Measurements from ENCODE around the gene SNRPA. TPM values are rescaled to one million over a fixed set of nuclear protein-coding genes. Genes with fewer than 3 reads are reported as not detected.

The SNRPA gene
- total RNA-seq, 1 donor from 2014 or later: 51.7 TPM

DNA sequence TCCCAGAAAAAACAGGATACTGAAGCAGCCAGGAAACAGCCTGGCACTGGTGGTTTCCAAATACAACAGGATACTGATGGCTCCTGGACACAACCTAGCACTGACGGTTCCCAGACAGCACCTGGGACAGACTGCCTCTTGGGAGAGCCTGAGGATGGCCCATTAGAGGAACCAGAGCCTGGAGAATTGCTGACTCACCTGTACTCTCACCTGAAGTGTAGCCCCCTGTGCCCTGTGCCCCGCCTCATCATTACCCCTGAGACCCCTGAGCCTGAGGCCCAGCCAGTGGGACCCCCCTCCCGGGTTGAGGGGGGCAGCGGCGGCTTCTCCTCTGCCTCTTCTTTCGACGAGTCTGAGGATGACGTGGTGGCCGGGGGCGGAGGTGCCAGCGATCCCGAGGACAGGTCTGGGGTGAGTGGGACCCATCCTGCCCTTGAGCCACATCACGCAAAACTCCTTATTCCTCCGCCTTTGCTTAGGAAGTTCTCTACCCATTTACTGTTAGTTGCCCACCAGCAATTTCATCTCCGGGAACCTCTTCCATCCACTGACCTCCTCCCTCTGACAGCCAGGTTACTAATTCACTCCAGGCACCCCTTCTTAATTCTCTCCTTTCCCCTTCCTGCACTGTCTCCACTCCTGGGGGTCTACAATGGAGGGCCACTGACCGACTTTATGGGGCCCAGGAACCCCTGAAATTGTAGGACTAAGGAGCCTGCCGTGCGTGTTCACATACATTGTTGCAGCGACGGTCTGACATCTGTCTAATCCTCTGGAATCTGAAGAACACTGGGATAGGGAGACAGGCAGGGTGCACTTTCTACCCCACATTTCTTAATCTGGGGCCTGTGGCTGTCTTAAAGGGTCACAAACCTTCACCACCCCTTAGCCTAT lies 32.9 kb upstream of the SNRPA start:
- no peak for ATAC-seq
- Histone ChIP-seq H3K4me3 (peak overlapping the region; percentile 75), H3K9me3 (no peaks in the 10 kb centered on the region), H3K4me1 (peaks cover 49% of the 10 kb centered on the region), H3K27ac (peak overlapping the region; percentile 95), H3K36me3 (peaks cover 13% of the 10 kb centered on the region), H3K27me3 (no peaks in the 10 kb centered on the region)
- peak; percentile 83 for DNase-seq
- intact Hi-C loops (cut with DNase I): no loop called here
- TF ChIP-seq, protein P1, sequence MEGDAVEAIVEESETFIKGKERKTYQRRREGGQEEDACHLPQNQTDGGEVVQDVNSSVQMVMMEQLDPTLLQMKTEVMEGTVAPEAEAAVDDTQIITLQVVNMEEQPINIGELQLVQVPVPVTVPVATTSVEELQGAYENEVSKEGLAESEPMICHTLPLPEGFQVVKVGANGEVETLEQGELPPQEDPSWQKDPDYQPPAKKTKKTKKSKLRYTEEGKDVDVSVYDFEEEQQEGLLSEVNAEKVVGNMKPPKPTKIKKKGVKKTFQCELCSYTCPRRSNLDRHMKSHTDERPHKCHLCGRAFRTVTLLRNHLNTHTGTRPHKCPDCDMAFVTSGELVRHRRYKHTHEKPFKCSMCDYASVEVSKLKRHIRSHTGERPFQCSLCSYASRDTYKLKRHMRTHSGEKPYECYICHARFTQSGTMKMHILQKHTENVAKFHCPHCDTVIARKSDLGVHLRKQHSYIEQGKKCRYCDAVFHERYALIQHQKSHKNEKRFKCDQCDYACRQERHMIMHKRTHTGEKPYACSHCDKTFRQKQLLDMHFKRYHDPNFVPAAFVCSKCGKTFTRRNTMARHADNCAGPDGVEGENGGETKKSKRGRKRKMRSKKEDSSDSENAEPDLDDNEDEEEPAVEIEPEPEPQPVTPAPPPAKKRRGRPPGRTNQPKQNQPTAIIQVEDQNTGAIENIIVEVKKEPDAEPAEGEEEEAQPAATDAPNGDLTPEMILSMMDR (IDR thresholded peaks at IDR 0.05): no peak

DNA sequence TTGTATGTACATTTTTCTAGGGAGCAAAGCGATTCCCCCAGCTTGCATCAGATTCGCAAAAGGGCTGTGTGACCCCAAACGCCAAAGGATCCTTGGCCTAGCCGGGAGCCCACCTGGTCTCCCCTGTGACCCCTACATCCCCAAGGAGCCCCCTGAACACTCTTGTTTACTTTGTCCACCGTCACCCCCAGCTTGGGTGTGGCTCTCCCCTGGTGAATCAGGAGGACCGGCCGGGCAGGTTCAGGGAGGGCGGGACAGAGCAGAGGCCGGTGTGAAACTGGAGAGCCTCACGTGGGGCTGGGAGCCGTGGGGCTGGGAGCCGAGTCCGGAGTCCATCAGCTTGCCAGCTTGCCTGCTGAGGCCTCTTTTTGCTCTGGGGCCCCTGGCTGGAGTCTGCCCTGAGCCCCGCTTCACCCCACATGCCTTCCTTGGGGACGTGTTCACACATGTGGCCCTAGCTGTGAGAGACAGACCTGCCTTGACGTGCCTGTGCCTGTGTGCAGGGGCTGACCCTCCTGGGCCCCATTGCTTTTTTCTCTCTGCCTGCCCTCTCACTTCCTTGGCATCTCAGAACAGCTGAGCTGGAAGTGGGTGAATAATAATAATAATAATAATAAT lies 32.1 kb upstream of the SNRPA start:
- peaks cover 52% of the 10 kb centered on the region for H3K4me1 ChIP-seq
- H3K27ac ChIP-seq: peak overlapping the region; percentile 95
- DNase-seq: peak; percentile 94
- intact Hi-C loops (cut with DNase I): no loop called here
- ATAC-seq: peak; percentile 35
- H3K4me3 ChIP-seq: peak overlapping the region; percentile 75
- no peaks in the 10 kb centered on the region for H3K9me3 ChIP-seq
- TF ChIP-seq, protein P1 (IDR thresholded peaks at IDR 0.05): no peak
- H3K36me3 ChIP-seq: peaks cover 21% of the 10 kb centered on the region
- H3K27me3 ChIP-seq: no peaks in the 10 kb centered on the region

DNA sequence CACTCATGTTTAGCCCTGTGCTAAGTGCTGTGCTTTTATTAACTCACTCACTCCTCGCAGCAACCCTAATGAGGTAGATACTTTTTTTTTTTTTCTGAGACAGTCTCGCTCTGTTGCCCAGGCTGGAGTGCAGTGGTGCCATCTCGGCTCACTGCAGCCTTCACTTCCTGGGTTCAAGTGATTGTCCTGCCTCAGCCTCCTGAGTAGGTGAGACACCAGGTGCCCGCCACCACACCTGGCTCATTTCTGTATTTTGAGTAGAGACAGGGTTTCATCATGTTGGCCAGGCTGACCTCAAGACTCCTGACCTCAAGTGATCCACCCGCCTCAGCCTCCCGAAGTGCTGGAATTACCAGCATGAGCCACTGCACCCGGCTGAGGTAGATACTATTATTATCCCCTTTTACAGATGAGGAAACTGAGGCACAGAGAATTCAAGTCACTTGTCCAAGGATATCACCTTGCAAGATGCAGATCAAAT lies 31.5 kb upstream of the SNRPA start:
- Histone ChIP-seq H3K27me3 (no peaks in the 10 kb centered on the region), H3K36me3 (peaks cover 26% of the 10 kb centered on the region), H3K4me3 (peak overlapping the region; percentile 75), H3K27ac (peak overlapping the region; percentile 95), H3K4me1 (peaks cover 52% of the 10 kb centered on the region), H3K9me3 (no peaks in the 10 kb centered on the region)
- ATAC-seq: no peak
- TF ChIP-seq, protein P1 (IDR thresholded peaks at IDR 0.05): no peak
- intact Hi-C loops (cut with DNase I): no loop called here
- DNase-seq: no peak

DNA sequence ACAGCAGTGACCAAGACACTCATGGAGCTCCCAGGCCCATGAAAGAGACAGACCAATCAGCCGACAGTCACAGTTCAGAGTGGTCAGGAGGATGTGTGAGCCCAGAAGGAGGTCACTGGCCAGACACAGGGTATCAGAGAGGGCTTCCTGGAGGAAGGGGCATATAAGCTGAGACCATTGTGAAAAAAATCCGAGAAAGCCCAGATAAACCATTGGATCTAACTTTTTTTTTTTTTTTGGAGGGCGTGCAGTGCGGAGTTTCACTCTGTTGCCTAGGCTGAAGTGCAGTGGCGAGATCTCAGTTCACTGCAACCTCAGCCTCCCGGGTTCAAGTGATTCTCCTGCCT lies 29.9 kb upstream of the SNRPA start:
- TF ChIP-seq, protein P1 (IDR thresholded peaks at IDR 0.05): no peak
- intact Hi-C loops (cut with DNase I): no loop called here
- H3K4me3 ChIP-seq: peak overlapping the region; percentile 75

DNA sequence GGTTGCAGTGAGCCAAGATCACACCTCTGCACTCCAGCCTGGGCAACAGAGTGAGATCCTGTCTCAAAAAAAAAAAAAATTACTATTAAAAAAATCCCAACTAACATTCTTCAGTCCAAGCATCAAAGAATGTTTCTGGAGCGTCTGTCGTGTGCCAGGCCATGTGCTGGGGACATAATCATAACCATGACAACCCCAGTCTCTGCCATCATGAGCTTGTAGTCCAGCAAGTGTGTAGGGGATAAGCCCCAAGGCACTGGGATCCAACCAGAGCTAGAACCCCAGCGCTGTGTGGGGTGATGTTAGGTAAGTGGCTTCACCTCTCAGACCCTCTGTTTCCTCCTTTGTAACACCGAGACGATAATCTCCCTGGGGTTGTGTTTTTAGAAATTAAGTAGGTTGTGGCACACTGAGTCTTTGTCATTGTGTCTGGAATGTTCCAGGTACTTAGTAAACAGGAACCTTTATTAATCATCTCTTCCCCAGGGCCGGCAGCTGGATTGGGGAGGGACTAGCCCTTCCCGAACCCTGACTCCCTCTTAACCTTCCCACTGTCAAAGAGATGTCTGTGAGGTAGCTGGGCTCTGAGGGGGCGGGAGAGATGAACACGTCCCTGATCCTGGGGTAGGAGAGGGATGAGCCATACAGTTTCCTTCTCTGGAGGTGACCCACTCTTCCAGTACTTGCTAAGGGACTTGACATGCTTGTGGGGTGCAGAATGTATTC lies 28.9 kb upstream of the SNRPA start:
- peaks cover 51% of the 10 kb centered on the region for H3K36me3 ChIP-seq
- ATAC-seq (no peak), DNase-seq (no peak)
- peak overlapping the region; percentile 75 for H3K4me3 ChIP-seq
- H3K27ac ChIP-seq: peak overlapping the region; percentile 95
- peaks cover 45% of the 10 kb centered on the region for H3K4me1 ChIP-seq
- TF ChIP-seq, protein P1 (IDR thresholded peaks at IDR 0.05): no peak
- intact Hi-C loops (cut with DNase I): no loop called here
- no peaks in the 10 kb centered on the region for H3K9me3 ChIP-seq
- no peaks in the 10 kb centered on the region for H3K27me3 ChIP-seq

More for the DNA sequence above, 29.9 kb upstream of the SNRPA start:
- ATAC-seq: no peak
- Histone ChIP-seq H3K27ac (peak overlapping the region; percentile 95), H3K27me3 (no peaks in the 10 kb centered on the region), H3K36me3 (peaks cover 43% of the 10 kb centered on the region), H3K9me3 (no peaks in the 10 kb centered on the region), H3K4me1 (peaks cover 47% of the 10 kb centered on the region)
- DNase-seq: no peak

All from upper lobe of right lung (tissue), 1 donor.